Fibroblast of pulmonary artery (primary cell): ENCODE measurements around the gene CHIT1.

Source experiments
- DNase-seq: peaks from one replicate; pipeline ENCODE4 v3.0.0-alpha.2; 2010; ENCODE audit warnings: low read depth
- H3K4me3 ChIP-seq: replicated peaks from 2 replicates; pipeline ENCODE4 v1.5.1; 2011; ENCODE audit warnings: low read depth, mild to moderate bottlenecking, control low read depth, low read length, moderate library complexity
- CTCF ChIP-seq: IDR thresholded peaks from 2 replicates; pipeline ENCODE4 v1.5.1; 2011; ENCODE audit warnings: mild to moderate bottlenecking, control low read depth, low read length, inconsistent platforms; ENCODE audit errors: missing control alignments

The CHIT1 gene

GRCh38 chr1:203275656-203276272, 46.3 kb upstream of the CHIT1 start:
- no peak for TF ChIP-seq CTCF
- no peak overlapping the region for H3K4me3 ChIP-seq
- no peak for DNase-seq

- H3K4me3 ChIP-seq: no peak overlapping the region
- no peak for TF ChIP-seq CTCF
- DNase-seq: no peak
Observed at GRCh38 chr1:203274603-203275381, 45.3 kb upstream of the CHIT1 start.

GRCh38 chr1:203273869-203274602, 44.6 kb upstream of the CHIT1 start:
- no peak overlapping the region for H3K4me3 ChIP-seq
- DNase-seq: no peak
- TF ChIP-seq CTCF: no peak

- TF ChIP-seq CTCF: peak; percentile 95
- H3K4me3 ChIP-seq: peak overlapping the region; percentile 22
- DNase-seq: peak; percentile 82
Observed at GRCh38 chr1:203273206-203273868, 43.9 kb upstream of the CHIT1 start.

- TF ChIP-seq CTCF: no peak
- no peak for DNase-seq
- H3K4me3 ChIP-seq: no peak overlapping the region
Observed at GRCh38 chr1:203272633-203273205, 43.2 kb upstream of the CHIT1 start.

GRCh38 chr1:203271962-203272632, 42.6 kb upstream of the CHIT1 start:
- H3K4me3 ChIP-seq: no peak overlapping the region
- no peak for DNase-seq
- TF ChIP-seq CTCF: no peak
